ENCODE results near the gene ACOXL.

Gene ACOXL

DNA sequence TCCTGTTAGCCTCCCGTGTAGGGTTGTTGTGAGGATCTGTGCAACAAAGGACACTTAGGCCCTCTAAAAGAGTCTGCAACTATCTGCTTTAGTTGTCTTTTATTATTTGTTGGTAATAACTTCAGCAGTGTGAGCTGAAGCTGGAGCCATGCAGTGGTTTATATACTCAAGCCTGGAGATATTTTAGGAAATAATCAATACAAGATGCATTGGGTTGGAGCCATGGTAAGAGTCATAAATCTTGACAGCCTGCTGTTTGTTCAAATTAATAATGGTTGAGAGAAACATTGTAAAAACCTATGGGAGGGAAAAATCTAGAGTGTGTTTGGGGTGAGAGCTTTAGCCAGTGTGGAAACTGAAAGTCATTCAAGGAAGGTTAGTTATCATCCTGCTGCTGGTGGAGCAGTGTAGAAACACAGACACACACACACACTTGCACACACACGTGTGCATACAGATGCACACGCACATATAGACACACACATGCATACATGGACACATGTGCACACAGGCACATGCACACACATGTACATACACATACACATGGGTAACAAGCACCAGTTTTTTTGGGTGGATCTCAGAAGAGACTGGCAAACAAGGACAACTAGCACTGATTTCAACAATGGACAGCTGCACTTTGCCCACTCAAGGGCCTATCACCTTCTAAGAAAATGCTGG lies 51.0 kb downstream of the ACOXL start:
- H3K4me3 ChIP-seq (ENCODE audit: low read depth, low read length), result no peak overlapping the region
- TF ChIP-seq, protein P1, sequence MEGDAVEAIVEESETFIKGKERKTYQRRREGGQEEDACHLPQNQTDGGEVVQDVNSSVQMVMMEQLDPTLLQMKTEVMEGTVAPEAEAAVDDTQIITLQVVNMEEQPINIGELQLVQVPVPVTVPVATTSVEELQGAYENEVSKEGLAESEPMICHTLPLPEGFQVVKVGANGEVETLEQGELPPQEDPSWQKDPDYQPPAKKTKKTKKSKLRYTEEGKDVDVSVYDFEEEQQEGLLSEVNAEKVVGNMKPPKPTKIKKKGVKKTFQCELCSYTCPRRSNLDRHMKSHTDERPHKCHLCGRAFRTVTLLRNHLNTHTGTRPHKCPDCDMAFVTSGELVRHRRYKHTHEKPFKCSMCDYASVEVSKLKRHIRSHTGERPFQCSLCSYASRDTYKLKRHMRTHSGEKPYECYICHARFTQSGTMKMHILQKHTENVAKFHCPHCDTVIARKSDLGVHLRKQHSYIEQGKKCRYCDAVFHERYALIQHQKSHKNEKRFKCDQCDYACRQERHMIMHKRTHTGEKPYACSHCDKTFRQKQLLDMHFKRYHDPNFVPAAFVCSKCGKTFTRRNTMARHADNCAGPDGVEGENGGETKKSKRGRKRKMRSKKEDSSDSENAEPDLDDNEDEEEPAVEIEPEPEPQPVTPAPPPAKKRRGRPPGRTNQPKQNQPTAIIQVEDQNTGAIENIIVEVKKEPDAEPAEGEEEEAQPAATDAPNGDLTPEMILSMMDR (IDR thresholded peaks at IDR 0.05; ENCODE audit: borderline replicate concordance, insufficient read depth, low read depth, low read length), result no peak

DNA sequence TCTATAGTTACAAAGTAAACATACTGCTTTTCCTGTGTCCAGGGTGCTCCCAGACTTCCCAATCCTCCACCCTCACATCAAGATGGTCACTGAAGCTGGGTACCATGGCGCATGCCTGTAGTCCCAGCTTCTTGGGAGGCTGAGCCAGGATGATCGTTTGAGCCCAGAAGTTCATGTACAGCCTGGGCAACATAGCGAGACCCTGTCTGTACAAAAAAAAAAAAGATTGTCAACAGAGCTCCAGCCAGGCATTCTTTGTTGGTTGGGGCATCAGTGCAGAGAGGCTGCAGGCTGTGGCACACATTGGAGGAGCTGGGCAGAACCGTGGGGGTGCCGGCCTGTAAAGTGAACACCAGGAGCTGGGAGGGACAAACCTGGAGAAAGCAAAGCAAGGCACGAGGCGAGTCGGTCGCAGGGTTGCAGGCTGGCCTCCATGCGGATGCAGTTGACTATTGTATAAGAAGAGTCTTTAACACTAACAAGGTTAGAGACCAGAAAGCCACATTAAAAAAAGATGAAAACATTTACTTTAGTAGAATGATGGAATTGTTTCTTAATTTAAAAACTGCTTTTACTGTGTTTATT lies 51.8 kb downstream of the ACOXL start:
- H3K4me3 ChIP-seq (ENCODE audit: low read depth, low read length), result no peak overlapping the region
- TF ChIP-seq, protein P1 (IDR thresholded peaks at IDR 0.05; ENCODE audit: borderline replicate concordance, insufficient read depth, low read depth, low read length), result no peak

DNA sequence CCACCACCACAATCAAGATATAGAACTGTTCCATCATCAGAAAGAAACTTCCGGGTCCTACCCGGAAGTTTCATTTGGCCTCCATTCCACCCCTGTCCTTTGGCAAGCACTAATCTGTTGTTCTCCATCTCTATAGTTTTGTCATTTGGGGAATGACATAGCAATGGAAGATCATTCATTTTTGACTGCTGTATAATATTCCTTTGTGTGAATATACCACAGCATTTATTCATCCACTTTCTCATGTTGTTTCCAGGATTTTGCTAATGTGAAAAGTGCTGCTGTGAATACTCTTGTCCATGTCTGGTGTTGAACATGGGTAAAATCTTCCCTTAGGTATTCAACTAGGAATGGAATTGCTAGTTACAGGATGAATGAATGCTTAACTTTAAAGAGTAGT lies 53.1 kb downstream of the ACOXL start:
- no peak overlapping the region for H3K4me3 ChIP-seq (ENCODE audit: low read depth, low read length)
- TF ChIP-seq, protein P1 (IDR thresholded peaks at IDR 0.05; ENCODE audit: borderline replicate concordance, insufficient read depth, low read depth, low read length), result no peak

DNA sequence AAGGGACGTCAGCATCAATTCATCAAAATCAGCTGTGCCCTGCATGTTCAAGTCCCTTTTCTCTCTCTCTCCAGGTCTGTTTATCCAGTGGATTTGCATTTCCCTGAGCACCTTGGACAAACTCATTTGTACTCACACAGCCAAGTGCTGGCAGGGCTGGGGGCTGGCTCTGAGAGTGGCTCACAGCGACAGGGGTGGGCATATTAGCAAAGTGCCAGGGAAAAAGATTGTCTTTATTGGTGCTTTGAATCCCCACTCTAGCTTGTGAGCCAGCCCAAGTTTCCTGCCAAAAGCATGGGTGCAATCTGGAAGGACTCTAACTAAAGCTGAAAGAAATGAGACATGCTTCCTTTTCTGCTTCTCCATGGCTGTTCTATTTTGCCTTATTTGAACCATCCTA lies 56.6 kb downstream of the ACOXL start:
- no peak overlapping the region for H3K4me3 ChIP-seq (ENCODE audit: low read depth, low read length)
- TF ChIP-seq, protein P1 (IDR thresholded peaks at IDR 0.05; ENCODE audit: borderline replicate concordance, insufficient read depth, low read depth, low read length), result no peak

DNA sequence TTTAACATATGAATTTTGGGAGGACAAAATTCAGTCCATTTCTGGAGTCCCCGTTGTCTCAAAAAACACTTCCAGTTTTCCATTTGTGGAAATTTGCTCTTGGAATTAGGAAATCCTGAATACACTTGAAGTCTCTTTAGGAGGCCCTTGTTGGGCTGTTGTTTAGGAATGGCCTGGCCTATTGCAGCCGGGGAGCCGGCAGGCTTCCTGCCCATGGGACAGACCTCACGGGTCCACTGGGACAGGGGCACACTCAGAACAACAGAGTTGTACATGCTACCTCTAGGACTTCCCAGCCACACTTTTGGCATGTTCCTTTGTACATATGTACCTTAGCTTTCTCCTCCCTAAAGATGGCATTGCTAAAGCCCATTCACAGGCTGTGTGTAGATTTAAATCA lies 57.3 kb downstream of the ACOXL start:
- H3K4me3 ChIP-seq (ENCODE audit: low read depth, low read length), result no peak overlapping the region
- TF ChIP-seq, protein P1 (IDR thresholded peaks at IDR 0.05; ENCODE audit: borderline replicate concordance, insufficient read depth, low read depth, low read length), result no peak

DNA sequence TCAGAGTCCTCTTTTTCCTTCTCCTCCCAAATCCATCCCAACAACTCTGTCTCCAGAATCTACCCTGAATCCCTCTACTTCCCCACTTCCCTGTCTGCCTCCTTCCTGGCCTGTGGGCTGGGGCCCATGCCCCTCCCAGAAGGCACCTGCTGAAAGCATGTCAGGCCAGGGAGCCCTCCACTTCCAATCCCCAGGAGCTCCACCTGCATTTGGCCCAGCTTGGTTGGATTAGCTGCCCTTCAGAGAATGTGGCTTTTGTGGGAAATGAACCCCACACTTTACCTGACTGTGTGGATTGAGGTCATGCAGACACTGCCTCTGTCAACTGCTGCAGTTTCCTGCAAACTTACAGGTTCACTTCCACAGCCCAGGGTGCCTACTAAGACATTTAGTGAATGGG lies 58.5 kb downstream of the ACOXL start:
- no peak overlapping the region for H3K4me3 ChIP-seq (ENCODE audit: low read depth, low read length)
- TF ChIP-seq, protein P1 (IDR thresholded peaks at IDR 0.05; ENCODE audit: borderline replicate concordance, insufficient read depth, low read depth, low read length), result no peak

- no peak overlapping the region for H3K4me3 ChIP-seq (ENCODE audit: low read depth, low read length)
- TF ChIP-seq, protein P1 (IDR thresholded peaks at IDR 0.05; ENCODE audit: borderline replicate concordance, insufficient read depth, low read depth, low read length), result no peak
Observed at GRCh38 chr2:110791435-110791834, 59.1 kb downstream of the ACOXL start.
